CD4-positive, CD25-positive, alpha-beta regulatory T cell (primary cell): Measurements from ENCODE around the gene CBR4. TPM values are rescaled to one million over a fixed set of nuclear protein-coding genes. Genes with fewer than 3 reads are reported as not detected.

Source experiments
- ATAC-seq, 2 donors: fragments of 150-1000 bp; cut with Tn5 transposase; one replicate each; pipeline ENCODE4 v1.10.0; 2021; ENCODE audit warnings: low read depth in 2 of 2, moderate number of reproducible peaks in 2 of 2, moderate library complexity in 1 of 2
- DNase-seq, 3 donors: peaks; one replicate each; pipeline versions ENCODE4 v3.0.0 to v3.0.0-alpha.2; 2012 to 2022; ENCODE audit warnings: mixed read lengths in 1 of 3
- H3K27ac ChIP-seq: one replicate; pipeline ENCODE4 v1.7.0; 2013; ENCODE audit warnings: mild to moderate bottlenecking, low read length; ENCODE audit not compliant: insufficient read depth, poor library complexity, severe bottlenecking
- H3K27me3 ChIP-seq: one replicate; pipeline ENCODE4 v1.7.0; 2013; ENCODE audit warnings: low read length; ENCODE audit not compliant: control insufficient read depth, insufficient read depth
- H3K36me3 ChIP-seq: one replicate; pipeline ENCODE4 v1.7.0; 2013; ENCODE audit warnings: mild to moderate bottlenecking, low read length, moderate library complexity; ENCODE audit not compliant: control insufficient read depth, insufficient read depth
- H3K4me1 ChIP-seq: 2 replicates; pipeline ENCODE4 v1.7.0; 2013; ENCODE audit warnings: mild to moderate bottlenecking, low read length; ENCODE audit not compliant: insufficient read depth, control insufficient read depth, poor library complexity, severe bottlenecking
- H3K4me3 ChIP-seq: one replicate; pipeline ENCODE4 v1.7.0; 2013; ENCODE audit warnings: low read depth, mild to moderate bottlenecking, low read length, moderate library complexity
- H3K9me3 ChIP-seq, 2 experiments: 1 replicate in 1 of 2; 2 replicates in 1 of 2; pipeline ENCODE4 v1.7.0; 2013; ENCODE audit warnings: low read length in 2 of 2, mild to moderate bottlenecking in 1 of 2, moderate library complexity in 1 of 2; ENCODE audit not compliant: control insufficient read depth in 2 of 2
- H3K27ac Mint-ChIP-seq, 3 donors: one replicate each; pipeline ENCODE4 v1.8.0; 2020 to 2022; ENCODE audit warnings: mild to moderate bottlenecking in 3 of 3, mixed read lengths in 3 of 3, moderate library complexity in 2 of 3
- H3K27me3 Mint-ChIP-seq: one replicate; pipeline ENCODE4 v1.8.0; 2022; ENCODE audit warnings: mild to moderate bottlenecking, mixed read lengths
- H3K36me3 Mint-ChIP-seq: one replicate; pipeline ENCODE4 v1.8.0; 2020; ENCODE audit warnings: mixed read lengths
- H3K4me1 Mint-ChIP-seq, 4 donors: one replicate each; pipeline ENCODE4 v1.8.0; 2020 to 2022; ENCODE audit warnings: mixed read lengths in 4 of 4, mild to moderate bottlenecking in 1 of 4
- H3K4me3 Mint-ChIP-seq, 4 donors: one replicate each; pipeline ENCODE4 v1.8.0; 2020 to 2022; ENCODE audit warnings: mild to moderate bottlenecking in 4 of 4, mixed read lengths in 4 of 4, moderate library complexity in 3 of 4
- H3K9me3 Mint-ChIP-seq, 7 donors: one replicate each; pipeline ENCODE4 v1.8.0; 2020 to 2022; ENCODE audit warnings: mixed read lengths in 7 of 7, mild to moderate bottlenecking in 3 of 7, moderate library complexity in 2 of 7
- polyA plus RNA-seq, 4 donors: library from polyadenylated mRNA; unstranded; fragments of 300-500 nt; fragmentation: Illumina TruSeq; gene quantifications; one replicate each; pipeline ENCODE4 v1.2.3, GENCODE V29; 2021
- total RNA-seq: library from RNA; stranded (reverse); gene quantifications from one replicate; pipeline ENCODE4 v1.2.3, GENCODE V29; 2022

CBR4 gene
- total and polyA plus RNA-seq, 5 donors from 2014 or later: 6.7 to 10.0 (median 6.7) TPM

GRCh38 chr4:169050881-169051760, 41.1 kb upstream of the CBR4 start:
- ATAC-seq: no peak
- Histone ChIP-seq H3K27ac (no peak overlapping the region), H3K27me3 (no peaks in the 10 kb centered on the region), H3K9me3 (no peaks in the 10 kb centered on the region), H3K4me3 (no peak overlapping the region), H3K4me1 (no peaks in the 10 kb centered on the region), H3K36me3 (no peaks in the 10 kb centered on the region)
- Mint-ChIP-seq H3K4me1 (no peaks in the 10 kb centered on the region), H3K27me3 (peaks cover under 1% of the 10 kb centered on the region), H3K36me3 (no peaks in the 10 kb centered on the region), H3K4me3 (no peak overlapping the region), H3K27ac (no peak overlapping the region), H3K9me3 (peaks cover 0 to 1% (median 0%) of the 10 kb centered on the region in 7 donors)
- no peak for DNase-seq

GRCh38 chr4:169050284-169050683, 40.2 kb upstream of the CBR4 start:
- Mint-ChIP-seq H3K4me3 (no peak overlapping the region), H3K9me3 (no peaks in the 10 kb centered on the region), H3K4me1 (no peaks in the 10 kb centered on the region), H3K27ac (no peak overlapping the region), H3K36me3 (no peaks in the 10 kb centered on the region), H3K27me3 (no peaks in the 10 kb centered on the region)
- DNase-seq (no peak), ATAC-seq (no peak)
- Histone ChIP-seq H3K36me3 (no peaks in the 10 kb centered on the region), H3K27ac (no peak overlapping the region), H3K4me1 (no peaks in the 10 kb centered on the region), H3K9me3 (no peaks in the 10 kb centered on the region), H3K4me3 (no peak overlapping the region), H3K27me3 (no peaks in the 10 kb centered on the region)

- Mint-ChIP-seq H3K27me3 (no peaks in the 10 kb centered on the region), H3K4me3 (no peak overlapping the region), H3K9me3 (no peaks in the 10 kb centered on the region), H3K27ac (no peak overlapping the region), H3K36me3 (no peaks in the 10 kb centered on the region), H3K4me1 (no peaks in the 10 kb centered on the region)
- H3K27ac ChIP-seq: no peak overlapping the region
- H3K4me3 ChIP-seq: no peak overlapping the region
- H3K27me3 ChIP-seq: no peaks in the 10 kb centered on the region
- ATAC-seq (no peak), DNase-seq (no peak)
- H3K9me3 ChIP-seq: no peaks in the 10 kb centered on the region
- no peaks in the 10 kb centered on the region for H3K4me1 ChIP-seq
- H3K36me3 ChIP-seq: no peaks in the 10 kb centered on the region
Measured at GRCh38 chr4:169048868-169049414, 38.9 kb upstream of the CBR4 start.

- Mint-ChIP-seq H3K27me3 (no peaks in the 10 kb centered on the region), H3K4me1 (no peaks in the 10 kb centered on the region), H3K27ac (no peak overlapping the region), H3K4me3 (no peak overlapping the region), H3K36me3 (no peaks in the 10 kb centered on the region), H3K9me3 (no peaks in the 10 kb centered on the region)
- H3K4me1 ChIP-seq: no peaks in the 10 kb centered on the region
- ATAC-seq (no peak), DNase-seq (no peak)
- no peaks in the 10 kb centered on the region for H3K27me3 ChIP-seq
- no peaks in the 10 kb centered on the region for H3K36me3 ChIP-seq
- H3K27ac ChIP-seq: no peak overlapping the region
- H3K9me3 ChIP-seq: no peaks in the 10 kb centered on the region
- no peak overlapping the region for H3K4me3 ChIP-seq
Measured at GRCh38 chr4:169047956-169048355, 37.9 kb upstream of the CBR4 start.

- Mint-ChIP-seq H3K27me3 (peaks cover 7% of the 10 kb centered on the region), H3K36me3 (no peaks in the 10 kb centered on the region), H3K4me1 (no peaks in the 10 kb centered on the region), H3K9me3 (no peaks in the 10 kb centered on the region), H3K27ac (no peak overlapping the region), H3K4me3 (no peak overlapping the region)
- Histone ChIP-seq H3K9me3 (no peaks in the 10 kb centered on the region), H3K4me1 (no peaks in the 10 kb centered on the region), H3K4me3 (no peak overlapping the region), H3K27me3 (no peaks in the 10 kb centered on the region), H3K36me3 (no peaks in the 10 kb centered on the region), H3K27ac (no peak overlapping the region)
- DNase-seq: no peak
- ATAC-seq: no peak
Measured at GRCh38 chr4:169045862-169046584, 36.0 kb upstream of the CBR4 start.

- no peaks in the 10 kb centered on the region for H3K9me3 Mint-ChIP-seq
- Histone ChIP-seq H3K27me3 (no peaks in the 10 kb centered on the region), H3K4me3 (no peak overlapping the region), H3K36me3 (no peaks in the 10 kb centered on the region), H3K9me3 (no peaks in the 10 kb centered on the region), H3K27ac (no peak overlapping the region), H3K4me1 (no peaks in the 10 kb centered on the region)
- no peak overlapping the region for H3K4me3 Mint-ChIP-seq
- peaks cover 7% of the 10 kb centered on the region for H3K27me3 Mint-ChIP-seq
- no peaks in the 10 kb centered on the region for H3K36me3 Mint-ChIP-seq
- ATAC-seq (no peak), DNase-seq (no peak)
- H3K27ac Mint-ChIP-seq: no peak overlapping the region
- H3K4me1 Mint-ChIP-seq: no peaks in the 10 kb centered on the region
Measured at GRCh38 chr4:169044714-169045447, 34.8 kb upstream of the CBR4 start.

- Mint-ChIP-seq H3K27me3 (peaks cover 7% of the 10 kb centered on the region), H3K4me1 (no peaks in the 10 kb centered on the region), H3K4me3 (no peak overlapping the region)
Measured at GRCh38 chr4:169042608-169043007, 32.6 kb upstream of the CBR4 start.

More at GRCh38 chr4:169042608-169043007, 32.6 kb upstream of the CBR4 start:
- Histone ChIP-seq H3K36me3 (no peaks in the 10 kb centered on the region), H3K27ac (no peak overlapping the region), H3K4me1 (no peaks in the 10 kb centered on the region), H3K4me3 (no peak overlapping the region), H3K27me3 (no peaks in the 10 kb centered on the region), H3K9me3 (no peaks in the 10 kb centered on the region)
- no peak for ATAC-seq
- H3K36me3 Mint-ChIP-seq: no peaks in the 10 kb centered on the region
- no peaks in the 10 kb centered on the region for H3K9me3 Mint-ChIP-seq
- DNase-seq: no peak
- H3K27ac Mint-ChIP-seq: no peak overlapping the region
